Suprapubic skin (tissue), 4 donors: ENCODE data around the gene ADGRB3. TPM values are rescaled to one million over a fixed set of nuclear protein-coding genes. Genes with fewer than 3 reads are reported as not detected.
"Not testable (repeated sequence)": the region's sequence is repeated elsewhere in the genome, so short reads cannot be mapped to it uniquely, and the experiment has no call there.

Source experiments
- DNase-seq, 2 donors: peaks; one replicate each; pipeline ENCODE4 v3.0.0-alpha.2; 2019; ENCODE audit warnings: low spot score in 2 of 2
- H3K27ac ChIP-seq: fragments of 200-600 bp; sonication (generic); one replicate; pipeline ENCODE4 v1.5.1; 2019
- H3K27me3 ChIP-seq: fragments of 200-600 bp; sonication (generic); one replicate; pipeline ENCODE4 v1.5.1; 2019
- H3K36me3 ChIP-seq: fragments of 200-600 bp; sonication (generic); one replicate; pipeline ENCODE4 v1.5.1; 2019
- H3K4me1 ChIP-seq: fragments of 200-600 bp; sonication (generic); one replicate; pipeline ENCODE4 v1.5.1; 2019
- H3K4me3 ChIP-seq: fragments of 200-600 bp; sonication (generic); one replicate; pipeline ENCODE4 v1.5.1; 2019; ENCODE audit warnings: mild to moderate bottlenecking
- H3K9me3 ChIP-seq: fragments of 200-600 bp; sonication (generic); one replicate; pipeline ENCODE4 v1.5.1; 2019
- EP300 ChIP-seq: sonication (generic); formaldehyde crosslinking; IDR thresholded peaks from one replicate; pipeline ENCODE4 v1.6.1; 2017; ENCODE audit warnings: antibody characterized with exemption
- POLR2A ChIP-seq, 2 donors: fragments of 450-650 bp; IDR thresholded peaks; one replicate each; pipeline ENCODE4 v1.6.1; 2017; ENCODE audit warnings: antibody characterized with exemption in 2 of 2, mild to moderate bottlenecking in 2 of 2, moderate library complexity in 2 of 2
- POLR2AphosphoS5 ChIP-seq, 3 donors: sonication (generic); formaldehyde crosslinking; IDR thresholded peaks; one replicate each; pipeline ENCODE4 v1.6.1; 2017; ENCODE audit warnings: antibody characterized with exemption in 3 of 3
- WGBS: methylation state at CpG from one replicate; pipeline ENCODE4 v1.1.5; 2018; 5-methylcytosine and 5-hydroxymethylcytosine counted together
- total RNA-seq, 4 donors: library from RNA; depleted of rRNA; stranded (reverse); fragments of >200 nt; gene quantifications; one replicate each; pipeline ENCODE4 v1.1.0, GENCODE V29; 2016
- TF ChIP-seq, protein P1 (sequence below), 2 donors: fragments of 200-600 bp in 1 of 2; fragments of 450-650 bp in 1 of 2; sonication (generic) in 1 of 2; IDR thresholded peaks; one replicate each; pipeline ENCODE4 v1.5.1; 2016 to 2019; ENCODE audit warnings: antibody characterized with exemption in 2 of 2, mild to moderate bottlenecking in 1 of 2, moderate library complexity in 1 of 2

ADGRB3 gene
- total RNA-seq, 4 donors from 2014 or later = 0.42 to 2.2 (median 1.3) TPM

DNA sequence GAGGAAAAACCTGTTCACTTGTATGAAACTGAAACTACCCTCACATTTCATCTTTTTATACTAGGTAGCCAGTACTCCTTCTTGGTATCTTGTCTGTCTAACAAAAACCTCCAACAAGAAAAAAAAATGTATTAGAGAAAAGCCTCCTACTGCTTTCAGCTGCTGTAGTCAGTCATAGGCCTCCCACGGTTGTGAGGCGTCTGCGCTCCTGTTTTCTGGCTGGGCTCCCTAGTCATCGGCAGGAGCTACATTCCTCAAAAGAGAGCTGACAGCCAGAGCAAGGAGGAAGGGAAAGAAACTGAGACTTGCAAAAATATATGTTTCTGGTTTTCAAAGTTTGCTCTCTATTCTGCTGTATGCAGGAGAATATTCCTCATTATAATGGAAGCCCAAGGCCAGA, 644.7 kb downstream of the ADGRB3 start:
- Histone ChIP-seq H3K4me1 (no peaks in the 10 kb centered on the region), H3K4me3 (no peak overlapping the region), H3K27me3 (no peaks in the 10 kb centered on the region), H3K9me3 (no peaks in the 10 kb centered on the region), H3K36me3 (no peaks in the 10 kb centered on the region), H3K27ac (no peak overlapping the region)
- TF ChIP-seq, protein P1, sequence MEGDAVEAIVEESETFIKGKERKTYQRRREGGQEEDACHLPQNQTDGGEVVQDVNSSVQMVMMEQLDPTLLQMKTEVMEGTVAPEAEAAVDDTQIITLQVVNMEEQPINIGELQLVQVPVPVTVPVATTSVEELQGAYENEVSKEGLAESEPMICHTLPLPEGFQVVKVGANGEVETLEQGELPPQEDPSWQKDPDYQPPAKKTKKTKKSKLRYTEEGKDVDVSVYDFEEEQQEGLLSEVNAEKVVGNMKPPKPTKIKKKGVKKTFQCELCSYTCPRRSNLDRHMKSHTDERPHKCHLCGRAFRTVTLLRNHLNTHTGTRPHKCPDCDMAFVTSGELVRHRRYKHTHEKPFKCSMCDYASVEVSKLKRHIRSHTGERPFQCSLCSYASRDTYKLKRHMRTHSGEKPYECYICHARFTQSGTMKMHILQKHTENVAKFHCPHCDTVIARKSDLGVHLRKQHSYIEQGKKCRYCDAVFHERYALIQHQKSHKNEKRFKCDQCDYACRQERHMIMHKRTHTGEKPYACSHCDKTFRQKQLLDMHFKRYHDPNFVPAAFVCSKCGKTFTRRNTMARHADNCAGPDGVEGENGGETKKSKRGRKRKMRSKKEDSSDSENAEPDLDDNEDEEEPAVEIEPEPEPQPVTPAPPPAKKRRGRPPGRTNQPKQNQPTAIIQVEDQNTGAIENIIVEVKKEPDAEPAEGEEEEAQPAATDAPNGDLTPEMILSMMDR (IDR thresholded peaks at IDR 0.05) = no peak
- no peak for TF ChIP-seq POLR2A (IDR thresholded peaks at IDR 0.05)
- no peak for TF ChIP-seq POLR2AphosphoS5 (IDR thresholded peaks at IDR 0.05)
- TF ChIP-seq EP300 = no peak
- no peak for DNase-seq
- 44% methylated on average over 4 of the region's 4 CpGs for WGBS

DNA sequence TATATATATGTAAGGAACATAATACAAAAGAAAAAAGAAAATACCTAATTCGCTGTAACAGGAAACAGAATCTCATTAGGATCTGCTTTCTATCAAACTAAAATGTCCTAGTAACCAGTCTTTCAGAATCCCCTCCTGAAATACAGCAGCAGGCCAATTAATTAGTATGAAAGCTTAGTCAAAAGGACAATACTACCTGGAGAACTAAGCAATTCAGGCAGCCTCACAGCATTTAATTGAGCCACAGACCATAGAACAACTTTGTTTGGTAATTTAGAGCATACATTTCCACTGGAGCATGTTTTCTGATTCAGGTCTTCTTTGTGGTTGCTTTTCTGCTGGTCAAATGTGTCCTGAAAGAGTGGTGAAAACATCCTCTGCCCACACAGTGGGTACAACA, 645.8 kb downstream of the ADGRB3 start:
- no peaks in the 10 kb centered on the region for H3K36me3 ChIP-seq
- no peaks in the 10 kb centered on the region for H3K9me3 ChIP-seq
- H3K27ac ChIP-seq = no peak overlapping the region
- TF ChIP-seq POLR2A (IDR thresholded peaks at IDR 0.05) = no peak
- no peak for TF ChIP-seq EP300
- no peak overlapping the region for H3K4me3 ChIP-seq
- 78% methylated on average over 1 of the region's 1 CpG for WGBS
- no peaks in the 10 kb centered on the region for H3K27me3 ChIP-seq
- H3K4me1 ChIP-seq = no peaks in the 10 kb centered on the region
- DNase-seq = no peak

DNA sequence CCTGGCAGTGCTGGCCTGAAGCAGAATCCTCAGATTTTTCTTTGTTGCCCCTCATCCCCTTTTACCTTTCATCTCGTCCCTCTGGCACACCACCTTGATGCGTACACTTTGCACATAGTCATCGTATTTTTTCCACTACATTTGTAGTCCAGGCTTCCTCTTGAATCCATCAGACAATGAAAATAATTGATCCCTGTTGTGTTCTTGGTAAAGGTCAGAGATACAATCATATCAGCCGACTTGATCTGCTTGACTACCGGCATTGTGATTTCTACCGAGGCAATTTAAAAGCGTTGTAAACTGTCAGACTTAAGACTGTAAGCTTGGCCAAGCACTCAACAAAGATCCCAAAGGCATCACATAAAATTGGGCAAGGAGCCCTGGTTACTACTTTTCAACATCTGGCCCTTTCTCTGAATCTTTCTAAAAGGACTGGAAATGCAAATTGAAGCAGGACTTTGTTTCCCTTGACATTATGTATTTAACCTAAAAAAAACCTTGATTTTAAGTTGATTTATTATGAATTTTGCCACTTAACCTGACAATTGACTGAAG, 649.2 kb downstream of the ADGRB3 start:
- Histone ChIP-seq H3K9me3 (no peaks in the 10 kb centered on the region), H3K27ac (no peak overlapping the region), H3K36me3 (no peaks in the 10 kb centered on the region), H3K4me1 (no peaks in the 10 kb centered on the region), H3K4me3 (no peak overlapping the region), H3K27me3 (no peaks in the 10 kb centered on the region)
- WGBS = 48% methylated on average over 7 of the region's 7 CpGs
- DNase-seq = no peak
- TF ChIP-seq, protein P1 (IDR thresholded peaks at IDR 0.05) = no peak

DNA sequence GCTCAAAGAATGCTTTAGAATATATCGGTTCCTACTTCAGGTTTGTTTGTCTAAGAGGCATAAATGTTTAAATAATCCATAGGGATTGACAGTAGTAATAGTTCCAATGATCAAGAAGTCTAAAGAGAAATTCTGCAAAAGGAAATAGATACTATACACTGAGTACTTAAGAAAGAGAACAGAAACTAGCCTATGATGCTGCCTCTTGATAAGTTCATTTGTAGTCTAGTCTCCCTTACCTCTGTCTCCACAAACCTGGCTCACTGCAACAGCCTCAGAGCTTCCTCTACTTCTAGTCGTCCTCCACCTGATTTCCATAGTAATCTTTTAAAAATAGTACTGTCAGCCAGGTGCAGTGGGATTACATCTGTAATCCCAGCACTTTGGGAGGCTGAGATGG, 650.0 kb downstream of the ADGRB3 start:
- 74% methylated on average over 2 of the region's 2 CpGs for WGBS
- Histone ChIP-seq H3K4me3 (no peak overlapping the region), H3K4me1 (no peaks in the 10 kb centered on the region), H3K36me3 (no peaks in the 10 kb centered on the region), H3K27ac (no peak overlapping the region), H3K9me3 (no peaks in the 10 kb centered on the region), H3K27me3 (no peaks in the 10 kb centered on the region)
- TF ChIP-seq, protein P1 (IDR thresholded peaks at IDR 0.05) = no peak
- TF ChIP-seq EP300 (no peak), POLR2A (IDR thresholded peaks at IDR 0.05) (no peak), POLR2AphosphoS5 (IDR thresholded peaks at IDR 0.05) (no peak)
- DNase-seq = no peak

DNA sequence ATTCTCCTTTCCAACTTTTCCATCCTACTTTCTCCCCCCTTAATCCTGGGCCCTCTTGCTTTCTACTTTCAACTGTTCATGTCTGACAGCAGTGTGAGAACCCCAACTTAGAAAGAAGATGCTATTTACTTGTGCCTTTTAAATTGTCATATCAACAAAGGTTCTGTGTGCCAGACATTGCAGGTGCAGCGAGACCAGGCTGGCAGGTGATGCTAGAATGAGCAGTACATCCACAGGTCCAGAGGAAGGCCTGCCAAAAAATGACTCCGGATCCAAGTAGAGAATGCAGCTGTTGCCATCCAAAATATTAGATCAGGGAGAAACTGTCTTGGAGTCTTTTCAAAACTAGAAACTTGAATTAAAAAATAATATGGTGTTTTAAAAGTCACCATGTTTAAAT, 651.2 kb downstream of the ADGRB3 start:
- 57% methylated on average over 2 of the region's 2 CpGs for WGBS
- no peak for DNase-seq

DNA sequence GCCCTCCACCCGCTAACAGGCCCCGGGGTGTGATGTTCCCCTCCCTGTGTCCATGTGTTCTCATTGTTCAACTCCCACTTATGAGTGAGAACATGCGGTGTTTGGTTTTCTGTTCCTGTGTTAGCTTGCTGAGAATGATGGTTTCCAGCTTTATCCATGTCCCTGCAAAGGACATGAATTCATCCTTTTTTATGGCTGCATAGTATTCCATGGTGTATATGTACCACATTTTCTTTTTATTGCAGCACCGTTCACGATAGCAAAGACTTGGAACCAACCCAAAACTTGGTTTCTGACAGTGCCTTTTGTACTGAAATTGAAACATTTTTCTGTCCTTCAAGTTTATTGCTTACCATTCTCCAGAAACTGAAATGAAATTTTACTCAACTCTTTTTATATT, 653.1 kb downstream of the ADGRB3 start:
- not testable (repeated sequence) for H3K4me3 ChIP-seq, DNase-seq, H3K27ac ChIP-seq, H3K4me1 ChIP-seq, H3K9me3 ChIP-seq, H3K27me3 ChIP-seq, H3K36me3 ChIP-seq
- 87% methylated on average over 5 of the region's 5 CpGs for WGBS

More for the DNA sequence above, 651.2 kb downstream of the ADGRB3 start:
- Histone ChIP-seq H3K27me3 (no peaks in the 10 kb centered on the region), H3K36me3 (no peaks in the 10 kb centered on the region), H3K4me3 (no peak overlapping the region), H3K9me3 (no peaks in the 10 kb centered on the region), H3K4me1 (no peaks in the 10 kb centered on the region), H3K27ac (no peak overlapping the region)
- TF ChIP-seq POLR2AphosphoS5 (IDR thresholded peaks at IDR 0.05) (no peak), POLR2A (IDR thresholded peaks at IDR 0.05) (no peak), EP300 (no peak)
- TF ChIP-seq, protein P1 (IDR thresholded peaks at IDR 0.05) = no peak
